ENCODE results near the gene PTPRE. TPM values are rescaled to one million over a fixed set of nuclear protein-coding genes. Genes with fewer than 3 reads are reported as not detected.

Gene PTPRE
- total RNA-seq, 2 experiments from 2014 or later = 19.9 to 22.3 TPM

- CTCF ChIA-PET = no interaction called here
- Mint-ChIP-seq H3K36me3 (ENCODE audit: low read depth) (no peaks in the 10 kb centered on the region), H3K9me3 (no peaks in the 10 kb centered on the region), H3K4me3 (no peak overlapping the region), H3K27ac (no peak overlapping the region), H3K27me3 (no peaks in the 10 kb centered on the region), H3K4me1 (ENCODE audit: low read depth) (peaks cover 2% of the 10 kb centered on the region)
- DNase-seq (no peak), ATAC-seq (no peak)
- POLR2A ChIA-PET = no interaction called here
- no peak for TF ChIP-seq CTCF (IDR thresholded peaks at IDR 0.05)
- intact Hi-C loops (cut with micrococcal nuclease) = no loop called here
Measured at GRCh38 chr10:127882801-127883459, 24.0 kb upstream of the PTPRE start.

GRCh38 chr10:127883516-127883915, 23.4 kb upstream of the PTPRE start:
- H3K4me3 Mint-ChIP-seq = no peak overlapping the region
- POLR2A ChIA-PET = no interaction called here
- H3K27ac Mint-ChIP-seq = no peak overlapping the region
- no peaks in the 10 kb centered on the region for H3K9me3 Mint-ChIP-seq
- ATAC-seq = no peak
- H3K4me1 Mint-ChIP-seq (ENCODE audit: low read depth) = peaks cover 2% of the 10 kb centered on the region
- no peak for TF ChIP-seq CTCF (IDR thresholded peaks at IDR 0.05)
- CTCF ChIA-PET = no interaction called here
- intact Hi-C loops (cut with micrococcal nuclease) = no loop called here
- DNase-seq = no peak
- H3K27me3 Mint-ChIP-seq = no peaks in the 10 kb centered on the region
- H3K36me3 Mint-ChIP-seq (ENCODE audit: low read depth) = no peaks in the 10 kb centered on the region

DNA sequence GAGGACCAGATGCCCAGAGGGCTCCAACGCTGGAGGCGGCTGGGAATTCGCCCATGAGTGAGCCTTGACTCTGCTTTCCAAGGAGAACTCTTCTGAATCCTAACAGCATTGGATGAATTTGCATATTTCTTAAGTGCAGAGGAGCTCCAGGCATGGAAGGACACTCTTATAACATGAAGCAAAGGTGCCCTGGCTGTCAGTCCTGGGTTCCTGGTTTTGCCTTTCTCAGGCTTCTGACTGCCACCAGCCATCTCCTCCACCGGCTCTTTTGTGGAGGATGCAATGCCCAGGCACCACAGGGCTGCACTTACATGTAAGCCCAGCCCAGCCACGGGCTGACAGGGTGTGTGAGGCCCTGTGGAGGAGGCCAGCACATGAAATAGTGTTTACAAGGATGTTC, 22.4 kb upstream of the PTPRE start:
- DNase-seq = no peak
- intact Hi-C loops (cut with micrococcal nuclease) = no loop called here
- Mint-ChIP-seq H3K27me3 (peaks cover 3% of the 10 kb centered on the region), H3K36me3 (ENCODE audit: low read depth) (no peaks in the 10 kb centered on the region), H3K4me3 (no peak overlapping the region), H3K27ac (no peak overlapping the region), H3K4me1 (ENCODE audit: low read depth) (peaks cover 2% of the 10 kb centered on the region), H3K9me3 (no peaks in the 10 kb centered on the region)
- POLR2A ChIA-PET = no interaction called here
- no peak for ATAC-seq
- CTCF ChIA-PET = no interaction called here
- TF ChIP-seq CTCF (IDR thresholded peaks at IDR 0.05) = no peak

- H3K4me3 Mint-ChIP-seq = no peak overlapping the region
- ATAC-seq = no peak
- H3K27ac Mint-ChIP-seq = no peak overlapping the region
- CTCF ChIA-PET = no interaction called here
- TF ChIP-seq CTCF (IDR thresholded peaks at IDR 0.05) = no peak
- peaks cover 3% of the 10 kb centered on the region for H3K27me3 Mint-ChIP-seq
- intact Hi-C loops (cut with micrococcal nuclease) = no loop called here
- DNase-seq = no peak
- H3K4me1 Mint-ChIP-seq (ENCODE audit: low read depth) = no peaks in the 10 kb centered on the region
- POLR2A ChIA-PET = interaction anchor here (0.6 kb wide), 2 partner anchors 39 to 1692 kb away, joined by 3 to 4 read pairs; no protein-coding TSS in a partner anchor
- no peaks in the 10 kb centered on the region for H3K36me3 Mint-ChIP-seq (ENCODE audit: low read depth)
- no peaks in the 10 kb centered on the region for H3K9me3 Mint-ChIP-seq
Measured at GRCh38 chr10:127886371-127887051, 20.4 kb upstream of the PTPRE start.

Measured in activated CD8-positive, alpha-beta T cell treated with anti-CD3 and anti-CD28 coated beads for 36 hours (primary cell).